ENCODE data around the gene LAMC2.

The LAMC2 gene

GRCh38 chr1:183249941-183250452 is 63.9 kb downstream of the LAMC2 start:
- Histone ChIP-seq H3K36me3 (ENCODE audit: insufficient read depth, low read length) (no peaks in the 10 kb centered on the region), H3K27me3 (ENCODE audit: insufficient read depth, low read length, poor library complexity, severe bottlenecking) (no peaks in the 10 kb centered on the region), H3F3A (ENCODE audit: low read depth) (no peaks in the 10 kb centered on the region), H3K4me1 (ENCODE audit: insufficient read depth, low read length, poor library complexity, severe bottlenecking) (peaks cover 16% of the 10 kb centered on the region), H3K9me3 (ENCODE audit: insufficient read depth, low read depth, low read length) (no peaks in the 10 kb centered on the region), H3K4me2 (ENCODE audit: low read depth, low read length, poor library complexity, severe bottlenecking) (no peak overlapping the region), H3K4me3 (ENCODE audit: low read length, poor library complexity, severe bottlenecking) (no peak overlapping the region), H3K9me2 (replicated peaks; ENCODE audit: low read depth, low read length) (no peaks in the 10 kb centered on the region), H3K9ac (ENCODE audit: low read depth, low read length, poor library complexity, severe bottlenecking) (no peak overlapping the region), H3K79me2 (ENCODE audit: insufficient read depth, low read length) (no peaks in the 10 kb centered on the region), H2AFZ (ENCODE audit: low read length) (no peak overlapping the region), H4K20me1 (ENCODE audit: insufficient read depth, low read length, poor library complexity, severe bottlenecking) (no peaks in the 10 kb centered on the region)
- TF ChIP-seq, protein P1, sequence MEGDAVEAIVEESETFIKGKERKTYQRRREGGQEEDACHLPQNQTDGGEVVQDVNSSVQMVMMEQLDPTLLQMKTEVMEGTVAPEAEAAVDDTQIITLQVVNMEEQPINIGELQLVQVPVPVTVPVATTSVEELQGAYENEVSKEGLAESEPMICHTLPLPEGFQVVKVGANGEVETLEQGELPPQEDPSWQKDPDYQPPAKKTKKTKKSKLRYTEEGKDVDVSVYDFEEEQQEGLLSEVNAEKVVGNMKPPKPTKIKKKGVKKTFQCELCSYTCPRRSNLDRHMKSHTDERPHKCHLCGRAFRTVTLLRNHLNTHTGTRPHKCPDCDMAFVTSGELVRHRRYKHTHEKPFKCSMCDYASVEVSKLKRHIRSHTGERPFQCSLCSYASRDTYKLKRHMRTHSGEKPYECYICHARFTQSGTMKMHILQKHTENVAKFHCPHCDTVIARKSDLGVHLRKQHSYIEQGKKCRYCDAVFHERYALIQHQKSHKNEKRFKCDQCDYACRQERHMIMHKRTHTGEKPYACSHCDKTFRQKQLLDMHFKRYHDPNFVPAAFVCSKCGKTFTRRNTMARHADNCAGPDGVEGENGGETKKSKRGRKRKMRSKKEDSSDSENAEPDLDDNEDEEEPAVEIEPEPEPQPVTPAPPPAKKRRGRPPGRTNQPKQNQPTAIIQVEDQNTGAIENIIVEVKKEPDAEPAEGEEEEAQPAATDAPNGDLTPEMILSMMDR (conservative IDR thresholded peaks at IDR 0.05; ENCODE audit: low read length) = no peak
- no peak for TF ChIP-seq EZH2phosphoT487 (IDR thresholded peaks at IDR 0.05; ENCODE audit: borderline replicate concordance)

GRCh38 chr1:183251101-183251958 is 65.3 kb downstream of the LAMC2 start:
- H3F3A ChIP-seq (ENCODE audit: low read depth) = no peaks in the 10 kb centered on the region
- TF ChIP-seq EZH2phosphoT487 (IDR thresholded peaks at IDR 0.05; ENCODE audit: borderline replicate concordance) = no peak
- TF ChIP-seq, protein P1 (conservative IDR thresholded peaks at IDR 0.05; ENCODE audit: low read length) = no peak
- H3K4me3 ChIP-seq (ENCODE audit: low read length, poor library complexity, severe bottlenecking) = no peak overlapping the region
- no peaks in the 10 kb centered on the region for H3K9me3 ChIP-seq (ENCODE audit: insufficient read depth, low read depth, low read length)
- no peaks in the 10 kb centered on the region for H3K9me2 ChIP-seq (replicated peaks; ENCODE audit: low read depth, low read length)
- H2AFZ ChIP-seq (ENCODE audit: low read length) = no peak overlapping the region
- H3K36me3 ChIP-seq (ENCODE audit: insufficient read depth, low read length) = no peaks in the 10 kb centered on the region
- H4K20me1 ChIP-seq (ENCODE audit: insufficient read depth, low read length, poor library complexity, severe bottlenecking) = no peaks in the 10 kb centered on the region
- no peaks in the 10 kb centered on the region for H3K27me3 ChIP-seq (ENCODE audit: insufficient read depth, low read length, poor library complexity, severe bottlenecking)
- no peak overlapping the region for H3K4me2 ChIP-seq (ENCODE audit: low read depth, low read length, poor library complexity, severe bottlenecking)
- no peaks in the 10 kb centered on the region for H3K79me2 ChIP-seq (ENCODE audit: insufficient read depth, low read length)
- no peak overlapping the region for H3K9ac ChIP-seq (ENCODE audit: low read depth, low read length, poor library complexity, severe bottlenecking)
- H3K4me1 ChIP-seq (ENCODE audit: insufficient read depth, low read length, poor library complexity, severe bottlenecking) = peaks cover 16% of the 10 kb centered on the region

GRCh38 chr1:183251959-183252450 is 65.9 kb downstream of the LAMC2 start:
- Histone ChIP-seq H3K27me3 (ENCODE audit: insufficient read depth, low read length, poor library complexity, severe bottlenecking) (no peaks in the 10 kb centered on the region), H3K4me1 (ENCODE audit: insufficient read depth, low read length, poor library complexity, severe bottlenecking) (peaks cover 16% of the 10 kb centered on the region), H2AFZ (ENCODE audit: low read length) (no peak overlapping the region), H3K9ac (ENCODE audit: low read depth, low read length, poor library complexity, severe bottlenecking) (no peak overlapping the region), H3F3A (ENCODE audit: low read depth) (no peaks in the 10 kb centered on the region), H3K36me3 (ENCODE audit: insufficient read depth, low read length) (no peaks in the 10 kb centered on the region), H3K4me2 (ENCODE audit: low read depth, low read length, poor library complexity, severe bottlenecking) (no peak overlapping the region), H4K20me1 (ENCODE audit: insufficient read depth, low read length, poor library complexity, severe bottlenecking) (no peaks in the 10 kb centered on the region), H3K79me2 (ENCODE audit: insufficient read depth, low read length) (no peaks in the 10 kb centered on the region), H3K9me3 (ENCODE audit: insufficient read depth, low read depth, low read length) (no peaks in the 10 kb centered on the region), H3K9me2 (replicated peaks; ENCODE audit: low read depth, low read length) (no peaks in the 10 kb centered on the region), H3K4me3 (ENCODE audit: low read length, poor library complexity, severe bottlenecking) (no peak overlapping the region)
- TF ChIP-seq, protein P1 (conservative IDR thresholded peaks at IDR 0.05; ENCODE audit: low read length) = no peak
- no peak for TF ChIP-seq EZH2phosphoT487 (IDR thresholded peaks at IDR 0.05; ENCODE audit: borderline replicate concordance)

Data from Loucy (cell line).